Measurements from ENCODE around the gene FOXO1.
"Not testable (repeated sequence)": the region's sequence is repeated elsewhere in the genome, so short reads cannot be mapped to it uniquely, and the experiment has no call there.

FOXO1 gene

GRCh38 chr13:40666045-40666932 is at the start of gene FOXO1:
FOXO1 (minus strand) TSS chr13:40666641; CDS start chr13:40666212, 429 bp downstream.
- H3K4me3 ChIP-seq (ENCODE audit: low read depth, low read length) = peak within 1 kb of the TSS; percentile 69
- DNase-seq (ENCODE audit: low read depth) = peak; percentile 92
- TF ChIP-seq CTCF (IDR thresholded peaks at IDR 0.05; ENCODE audit: low read depth, low read length) (no peak), POLR2A (IDR thresholded peaks at IDR 0.05; ENCODE audit: extremely low read depth, insufficient read length) (peak; percentile 61)
- TF ChIP-seq, protein P1, sequence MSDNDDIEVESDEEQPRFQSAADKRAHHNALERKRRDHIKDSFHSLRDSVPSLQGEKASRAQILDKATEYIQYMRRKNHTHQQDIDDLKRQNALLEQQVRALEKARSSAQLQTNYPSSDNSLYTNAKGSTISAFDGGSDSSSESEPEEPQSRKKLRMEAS (IDR thresholded peaks at IDR 0.05; ENCODE audit: low read depth, low read length) = no peak

DNA sequence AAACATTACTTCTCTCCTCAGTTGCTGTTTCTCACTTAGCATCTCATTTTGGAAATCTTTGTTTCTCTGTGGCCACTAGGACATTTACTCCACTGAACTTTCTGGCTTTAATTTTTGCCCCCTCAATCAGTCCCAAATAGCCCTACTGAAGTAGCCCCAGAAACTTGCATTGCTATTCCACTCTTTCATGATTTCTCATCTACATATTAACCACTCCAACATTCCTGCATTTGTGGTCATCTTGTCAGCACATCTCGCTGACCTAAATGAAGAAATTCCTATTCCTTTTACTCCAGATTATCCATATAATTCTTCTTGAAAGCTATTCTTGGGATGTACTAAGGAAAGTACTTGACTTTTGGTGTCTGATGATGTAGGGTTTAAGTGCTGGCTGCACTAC is 48.0 kb upstream of the FOXO1 start:
- not testable (repeated sequence) for H3K4me3 ChIP-seq (ENCODE audit: low read depth, low read length); DNase-seq (ENCODE audit: low read depth)

DNA sequence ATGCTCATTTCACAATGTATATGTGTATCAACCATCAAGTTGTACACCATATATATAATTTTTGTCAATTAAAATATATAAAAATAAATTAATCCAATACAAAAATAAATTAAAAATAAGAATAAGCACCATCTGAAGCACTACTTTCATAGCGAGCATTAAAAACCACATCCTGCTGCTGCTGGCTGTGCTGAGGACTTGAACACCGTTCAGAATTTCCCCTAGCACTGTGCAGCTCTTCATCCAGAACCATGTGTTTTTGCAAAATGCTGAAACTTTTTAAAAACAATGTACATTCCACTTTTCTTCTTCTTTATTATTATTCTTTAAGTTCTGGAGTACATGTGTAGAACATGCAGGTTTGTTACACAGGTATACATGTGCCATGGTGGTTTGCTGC is 40.0 kb upstream of the FOXO1 start:
- DNase-seq (ENCODE audit: low read depth) = no peak
- TF ChIP-seq, protein P1 (IDR thresholded peaks at IDR 0.05; ENCODE audit: low read depth, low read length) = no peak
- no peak for TF ChIP-seq POLR2A (IDR thresholded peaks at IDR 0.05; ENCODE audit: extremely low read depth, insufficient read length)
- no peak for TF ChIP-seq MYC (IDR thresholded peaks at IDR 0.05; ENCODE audit: low read depth, low read length)
- H3K4me3 ChIP-seq (ENCODE audit: low read depth, low read length) = no peak overlapping the region

DNA sequence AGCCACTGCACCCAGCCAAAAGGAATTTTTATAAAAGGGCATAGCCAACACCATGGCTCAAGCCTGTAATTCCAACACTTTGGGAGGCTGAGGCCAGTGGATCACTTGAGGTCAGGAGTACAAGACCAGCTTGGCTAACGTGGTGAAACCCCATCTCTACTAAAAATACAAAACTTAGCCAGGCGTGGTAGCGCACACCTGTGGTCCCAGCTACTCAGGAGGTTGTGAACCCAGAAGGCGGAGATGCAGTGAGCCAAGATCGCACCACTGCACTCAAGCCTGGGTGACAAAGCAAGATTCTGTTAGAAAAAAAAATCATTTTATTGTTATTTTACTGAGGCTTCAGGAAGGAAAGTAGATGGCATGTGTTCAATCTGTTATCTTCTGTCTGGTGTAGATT is 31.3 kb upstream of the FOXO1 start:
- DNase-seq (ENCODE audit: low read depth) = no peak
- no peak overlapping the region for H3K4me3 ChIP-seq (ENCODE audit: low read depth, low read length)
- TF ChIP-seq CTCF (IDR thresholded peaks at IDR 0.05; ENCODE audit: low read depth, low read length) (no peak), POLR2A (IDR thresholded peaks at IDR 0.05; ENCODE audit: extremely low read depth, insufficient read length) (no peak), MYC (IDR thresholded peaks at IDR 0.05; ENCODE audit: low read depth, low read length) (no peak)
- TF ChIP-seq, protein P1 (IDR thresholded peaks at IDR 0.05; ENCODE audit: low read depth, low read length) = no peak

- no peak for DNase-seq (ENCODE audit: low read depth)
- no peak overlapping the region for H3K4me3 ChIP-seq (ENCODE audit: low read depth, low read length)
- TF ChIP-seq, protein P1 (IDR thresholded peaks at IDR 0.05; ENCODE audit: low read depth, low read length) = no peak
- TF ChIP-seq MYC (IDR thresholded peaks at IDR 0.05; ENCODE audit: low read depth, low read length) (no peak), POLR2A (IDR thresholded peaks at IDR 0.05; ENCODE audit: extremely low read depth, insufficient read length) (no peak), CTCF (IDR thresholded peaks at IDR 0.05; ENCODE audit: low read depth, low read length) (no peak)
Measured at GRCh38 chr13:40694426-40694825, 28.0 kb upstream of the FOXO1 start.

- TF ChIP-seq POLR2A (IDR thresholded peaks at IDR 0.05; ENCODE audit: extremely low read depth, insufficient read length) (no peak), MYC (IDR thresholded peaks at IDR 0.05; ENCODE audit: low read depth, low read length) (no peak)
- TF ChIP-seq, protein P1 (IDR thresholded peaks at IDR 0.05; ENCODE audit: low read depth, low read length) = no peak
- no peak overlapping the region for H3K4me3 ChIP-seq (ENCODE audit: low read depth, low read length)
- no peak for DNase-seq (ENCODE audit: low read depth)
Measured at GRCh38 chr13:40692946-40693345, 26.5 kb upstream of the FOXO1 start.

- no peak overlapping the region for H3K4me3 ChIP-seq (ENCODE audit: low read depth, low read length)
- no peak for DNase-seq (ENCODE audit: low read depth)
- TF ChIP-seq, protein P1 (IDR thresholded peaks at IDR 0.05; ENCODE audit: low read depth, low read length) = no peak
- no peak for TF ChIP-seq CTCF (IDR thresholded peaks at IDR 0.05; ENCODE audit: low read depth, low read length)
- no peak for TF ChIP-seq POLR2A (IDR thresholded peaks at IDR 0.05; ENCODE audit: extremely low read depth, insufficient read length)
- no peak for TF ChIP-seq MYC (IDR thresholded peaks at IDR 0.05; ENCODE audit: low read depth, low read length)
Measured at GRCh38 chr13:40688781-40689180, 22.3 kb upstream of the FOXO1 start.
